OCI-LY3 (cell line): ENCODE results near the gene BMP7.

Experiments
- H2AFZ ChIP-seq: fragments of 200-600, 300-600 bp; shearing (Covaris generic); 2 replicates; pipeline ENCODE4 v1.6.0; 2014; ENCODE audit warnings: antibody characterized with exemption, low read depth, low read length
- H3K27ac ChIP-seq: fragments of 200-600, 300-600 bp; sonication (generic); 2 replicates; pipeline ENCODE4 v1.5.1; 2014; ENCODE audit warnings: mild to moderate bottlenecking, low read length, moderate library complexity, mixed read lengths
- H3K27me3 ChIP-seq: fragments of 200-600, 300-600 bp; sonication (generic); 2 replicates; pipeline ENCODE4 v1.6.1; 2014; ENCODE audit warnings: low read depth, low read length, mixed read lengths
- H3K36me3 ChIP-seq: fragments of 200-600, 300-600 bp; sonication (generic); replicated peaks from 2 replicates; pipeline ENCODE3; 2014; ENCODE audit warnings: low read depth, low read length, mixed read lengths
- H3K4me1 ChIP-seq: fragments of 300-600, 200-600 bp; sonication (generic); 2 replicates; pipeline ENCODE4 v1.6.1; 2014; ENCODE audit warnings: low read length, mixed read lengths
- H3K4me2 ChIP-seq: fragments of 200-600, 300-600 bp; sonication (generic); 2 replicates; pipeline ENCODE4 v1.6.1; 2014; ENCODE audit warnings: low read length, mixed read lengths
- H3K4me3 ChIP-seq: fragments of 300-600, 200-600 bp; sonication (generic); 2 replicates; pipeline ENCODE4 v1.5.1; 2014; ENCODE audit warnings: antibody characterized with exemption, mild to moderate bottlenecking, low read length, moderate library complexity
- H3K79me2 ChIP-seq: fragments of 300-600, 200-600 bp; shearing (Covaris generic); 2 replicates; pipeline ENCODE4 v1.6.1; 2014; ENCODE audit warnings: mild to moderate bottlenecking, low read length, mixed read lengths
- H3K9ac ChIP-seq: fragments of 300-600, 200-600 bp; shearing (Covaris generic); 2 replicates; pipeline ENCODE4 v1.6.0; 2014; ENCODE audit warnings: mild to moderate bottlenecking, low read length, moderate library complexity
- H3K9me3 ChIP-seq: fragments of 200-600, 300-600 bp; shearing (Covaris generic); 2 replicates; pipeline ENCODE4 v1.6.1; 2014; ENCODE audit warnings: low read length, mixed read lengths; ENCODE audit not compliant: insufficient read depth
- H4K20me1 ChIP-seq: fragments of 200-600, 300-600 bp; sonication (generic); 2 replicates; pipeline ENCODE4 v1.6.1; 2016; ENCODE audit warnings: low read length, mixed read lengths; ENCODE audit not compliant: insufficient read depth
- EZH2phosphoT487 ChIP-seq: fragments of 200-600 bp; shearing (Covaris generic); IDR thresholded peaks from 2 replicates; pipeline ENCODE4 v1.6.1; 2018; ENCODE audit warnings: antibody characterized with exemption, mixed run types, low read depth
- TF ChIP-seq, protein P1 (sequence below): fragments of 200-600, 300-600 bp; sonication (generic); IDR thresholded peaks from 2 replicates; pipeline ENCODE4 v1.5.1; 2014; ENCODE audit warnings: antibody characterized with exemption, low read length, low read depth

Gene BMP7

DNA sequence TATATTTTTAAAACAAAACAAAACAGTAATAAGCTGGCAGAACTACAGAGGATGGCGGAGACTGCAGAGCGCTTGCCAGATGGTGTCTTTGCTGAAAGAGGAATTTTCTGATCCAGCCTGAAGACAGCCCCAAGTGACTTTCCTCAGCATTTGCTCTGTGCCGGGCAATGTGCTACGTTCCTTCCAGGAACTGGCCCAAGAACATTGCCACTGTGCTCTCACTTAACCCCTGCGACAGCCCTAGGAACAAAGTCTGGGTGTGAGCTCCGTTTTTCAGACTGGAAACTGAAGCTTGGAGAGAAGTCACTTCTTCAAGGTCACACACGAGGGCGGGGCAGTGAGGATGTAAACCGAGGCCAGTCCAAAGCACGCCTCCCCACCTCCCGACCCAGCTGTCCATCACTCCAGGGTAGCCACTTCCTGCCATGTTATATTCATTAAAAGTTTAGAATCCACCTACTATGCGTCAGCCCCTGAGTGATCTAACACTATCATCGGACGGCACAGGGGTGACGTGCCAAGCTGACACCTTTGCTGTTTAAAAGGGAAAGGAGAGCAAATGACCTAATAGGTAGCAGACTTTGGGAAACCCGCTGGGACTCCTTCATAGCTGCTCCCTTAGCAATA is 22.3 kb upstream of the BMP7 start:
- Histone ChIP-seq H3K9ac (no peak overlapping the region), H3K36me3 (no peaks in the 10 kb centered on the region), H3K4me3 (no peak overlapping the region), H3K9me3 (no peaks in the 10 kb centered on the region; the same call in 1 of the 2 replicates), H2AFZ (no peak overlapping the region), H3K27ac (no peak overlapping the region), H3K79me2 (no peaks in the 10 kb centered on the region), H4K20me1 (no peaks in the 10 kb centered on the region; the same call in 1 of the 2 replicates), H3K4me1 (no peaks in the 10 kb centered on the region), H3K27me3 (peaks cover 90% of the 10 kb centered on the region), H3K4me2 (no peak overlapping the region)
- TF ChIP-seq EZH2phosphoT487 = no peak
- TF ChIP-seq, protein P1, sequence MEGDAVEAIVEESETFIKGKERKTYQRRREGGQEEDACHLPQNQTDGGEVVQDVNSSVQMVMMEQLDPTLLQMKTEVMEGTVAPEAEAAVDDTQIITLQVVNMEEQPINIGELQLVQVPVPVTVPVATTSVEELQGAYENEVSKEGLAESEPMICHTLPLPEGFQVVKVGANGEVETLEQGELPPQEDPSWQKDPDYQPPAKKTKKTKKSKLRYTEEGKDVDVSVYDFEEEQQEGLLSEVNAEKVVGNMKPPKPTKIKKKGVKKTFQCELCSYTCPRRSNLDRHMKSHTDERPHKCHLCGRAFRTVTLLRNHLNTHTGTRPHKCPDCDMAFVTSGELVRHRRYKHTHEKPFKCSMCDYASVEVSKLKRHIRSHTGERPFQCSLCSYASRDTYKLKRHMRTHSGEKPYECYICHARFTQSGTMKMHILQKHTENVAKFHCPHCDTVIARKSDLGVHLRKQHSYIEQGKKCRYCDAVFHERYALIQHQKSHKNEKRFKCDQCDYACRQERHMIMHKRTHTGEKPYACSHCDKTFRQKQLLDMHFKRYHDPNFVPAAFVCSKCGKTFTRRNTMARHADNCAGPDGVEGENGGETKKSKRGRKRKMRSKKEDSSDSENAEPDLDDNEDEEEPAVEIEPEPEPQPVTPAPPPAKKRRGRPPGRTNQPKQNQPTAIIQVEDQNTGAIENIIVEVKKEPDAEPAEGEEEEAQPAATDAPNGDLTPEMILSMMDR = no peak

DNA sequence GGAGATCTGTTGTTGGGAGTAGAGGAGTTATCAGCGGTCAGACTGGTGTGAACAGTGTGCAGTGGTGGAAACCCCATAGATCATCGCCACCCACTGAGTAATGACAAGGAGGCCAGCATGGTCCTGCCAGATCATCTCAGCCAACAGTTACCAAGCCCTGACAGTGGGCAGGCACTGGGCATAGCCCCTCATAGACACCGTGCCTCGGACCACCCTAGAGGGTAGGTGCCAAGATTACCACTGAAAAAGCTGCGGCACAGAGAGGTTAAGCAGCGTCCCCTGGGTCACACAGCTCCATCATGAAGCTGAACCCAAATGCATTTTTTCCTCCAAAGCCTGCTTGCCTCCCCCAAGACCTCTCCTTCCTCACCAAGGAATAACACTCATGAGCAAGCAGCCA is 21.5 kb upstream of the BMP7 start:
- no peak overlapping the region for H2AFZ ChIP-seq
- no peak overlapping the region for H3K9ac ChIP-seq
- H3K79me2 ChIP-seq = no peaks in the 10 kb centered on the region
- peaks cover 90% of the 10 kb centered on the region for H3K27me3 ChIP-seq
- H3K9me3 ChIP-seq = no peaks in the 10 kb centered on the region; the same call in 1 of the 2 replicates
- no peaks in the 10 kb centered on the region for H3K36me3 ChIP-seq
- H3K27ac ChIP-seq = no peak overlapping the region
- H3K4me1 ChIP-seq = no peaks in the 10 kb centered on the region
- no peak overlapping the region for H3K4me3 ChIP-seq
- TF ChIP-seq EZH2phosphoT487 = no peak
- TF ChIP-seq, protein P1 = no peak
- H4K20me1 ChIP-seq = no peaks in the 10 kb centered on the region; the same call in 1 of the 2 replicates
- H3K4me2 ChIP-seq = no peak overlapping the region

DNA sequence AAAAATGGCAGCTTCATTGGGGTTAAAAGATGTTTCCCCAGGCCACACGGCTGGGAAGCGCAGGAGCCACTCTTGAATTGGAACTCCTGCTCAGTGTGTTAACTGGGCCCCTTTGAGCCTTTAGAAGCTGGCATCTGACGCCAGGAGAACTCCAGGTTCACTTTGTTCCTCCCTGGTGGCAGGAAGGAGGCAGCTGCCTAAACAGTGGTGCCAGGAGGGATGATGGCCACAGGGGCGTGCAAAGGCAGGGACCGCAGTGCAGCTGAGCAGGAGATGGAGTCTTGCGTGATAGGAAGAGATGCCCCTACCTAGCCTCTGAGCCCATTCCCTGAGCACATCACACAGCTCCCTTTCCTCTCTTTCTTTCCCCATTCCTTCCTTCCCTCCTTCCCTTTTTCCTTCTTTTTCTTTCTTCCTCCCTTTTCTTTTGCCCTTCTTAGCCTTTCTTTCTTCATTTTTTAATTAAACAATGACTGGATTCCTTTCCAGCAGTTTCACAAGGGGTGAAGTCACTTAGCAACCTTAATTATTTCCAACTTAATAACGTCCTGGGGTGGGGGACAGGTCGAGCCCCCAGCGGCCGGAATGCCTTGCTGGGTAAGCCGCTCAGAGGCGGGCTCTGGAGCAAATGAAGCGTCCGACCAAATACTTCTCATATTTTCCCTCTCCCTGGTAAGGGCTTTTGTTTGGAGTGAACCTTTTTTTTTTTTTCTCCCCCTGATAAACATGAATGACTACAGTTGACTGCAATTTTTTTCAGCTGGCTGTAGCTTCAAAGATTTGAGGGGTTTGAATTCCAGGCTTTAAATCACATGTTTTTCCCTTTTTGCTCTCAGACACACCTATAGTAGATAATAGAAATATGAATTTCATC is 20.8 kb upstream of the BMP7 start:
- Histone ChIP-seq H4K20me1 (no peaks in the 10 kb centered on the region; the same call in 1 of the 2 replicates), H3K9me3 (no peaks in the 10 kb centered on the region; the same call in 1 of the 2 replicates), H3K4me3 (no peak overlapping the region), H3K4me1 (no peaks in the 10 kb centered on the region), H3K27ac (no peak overlapping the region), H2AFZ (no peak overlapping the region), H3K9ac (no peak overlapping the region), H3K4me2 (no peak overlapping the region), H3K79me2 (no peaks in the 10 kb centered on the region), H3K27me3 (peaks cover 89% of the 10 kb centered on the region), H3K36me3 (no peaks in the 10 kb centered on the region)
- TF ChIP-seq, protein P1 = no peak
- no peak for TF ChIP-seq EZH2phosphoT487

DNA sequence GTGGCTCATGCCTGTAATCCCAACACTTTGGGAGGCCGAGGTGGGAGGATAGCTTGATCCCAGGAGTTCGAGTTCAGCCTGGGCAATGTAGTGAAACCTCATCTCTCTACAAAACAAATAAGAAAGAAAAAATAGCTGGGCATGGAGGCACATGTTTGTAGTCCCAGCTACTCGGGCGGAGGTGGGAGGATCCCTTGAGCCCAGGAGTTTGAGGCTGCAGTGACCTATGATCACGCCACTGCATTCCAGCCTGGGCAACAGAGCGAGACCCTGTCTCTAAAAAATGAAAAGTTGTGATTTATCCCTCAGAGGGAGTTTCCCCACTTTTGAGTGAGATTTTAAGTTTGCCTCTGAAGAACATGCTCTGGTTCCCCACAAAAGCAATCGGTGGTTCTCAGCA is 17.4 kb upstream of the BMP7 start:
- Histone ChIP-seq H3K4me2 (no peak overlapping the region), H4K20me1 (no peaks in the 10 kb centered on the region; the same call in 1 of the 2 replicates), H2AFZ (no peak overlapping the region), H3K36me3 (no peaks in the 10 kb centered on the region), H3K4me3 (no peak overlapping the region), H3K27me3 (peaks cover 85% of the 10 kb centered on the region), H3K4me1 (no peaks in the 10 kb centered on the region), H3K79me2 (no peaks in the 10 kb centered on the region), H3K27ac (no peak overlapping the region), H3K9ac (no peak overlapping the region), H3K9me3 (peaks cover 5% of the 10 kb centered on the region; the same call in 1 of the 2 replicates)
- TF ChIP-seq, protein P1 = no peak
- no peak for TF ChIP-seq EZH2phosphoT487
